Stimulated activated CD4-positive, alpha-beta T cell treated with anti-CD3 and anti-CD28 coated beads, Interleukin-1b, Interleukin-23, amount 100 ng/mL, for 48 hours (primary cell): ENCODE data around the gene KDM7A.
"Not testable (repeated sequence)": the region's sequence is repeated elsewhere in the genome, so short reads cannot be mapped to it uniquely, and the experiment has no call there.

Experiments
- DNase-seq: peaks from one replicate; pipeline ENCODE4 v3.0.0-alpha.2; 2020

KDM7A gene

GRCh38 chr7:140176811-140177702 is at the start of gene KDM7A:
KDM7A (minus strand) TSS chr7:140176983; CDS start chr7:140176937, 46 bp downstream.
- DNase-seq = peak; percentile 91

DNA sequence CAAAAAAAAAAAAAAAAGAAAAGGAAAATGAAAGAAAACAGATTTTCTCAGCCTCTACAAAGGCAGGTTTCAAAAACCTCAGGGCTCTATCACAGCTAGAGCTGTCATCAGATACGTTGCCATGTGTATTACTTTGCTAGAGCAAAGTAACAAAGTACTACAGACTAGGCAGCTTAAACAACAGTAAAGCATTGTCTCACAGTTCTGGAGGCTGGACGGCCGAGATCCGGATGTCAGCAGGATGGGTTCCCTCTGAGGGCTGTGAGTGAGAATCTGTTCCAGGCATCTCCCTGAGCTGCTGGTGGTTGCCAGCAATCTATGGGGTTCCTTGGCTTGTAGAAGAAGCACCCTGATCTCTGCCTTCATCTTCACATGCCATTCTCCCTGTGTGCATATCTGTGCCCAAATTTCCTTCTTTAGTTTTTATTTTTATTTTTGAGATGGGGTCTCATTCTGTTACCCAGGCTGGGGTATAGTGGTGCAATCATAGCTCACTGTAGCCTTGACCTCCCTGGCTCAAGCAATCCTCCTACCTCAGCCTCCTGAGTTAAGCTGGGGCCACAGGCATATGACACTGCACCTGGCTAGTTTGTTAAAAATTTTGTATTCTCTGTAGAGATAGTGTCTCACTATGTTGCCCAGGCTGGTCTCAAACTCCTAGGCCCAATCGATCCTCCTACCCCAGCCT is 48.9 kb upstream of the KDM7A start:
- DNase-seq = no peak

DNA sequence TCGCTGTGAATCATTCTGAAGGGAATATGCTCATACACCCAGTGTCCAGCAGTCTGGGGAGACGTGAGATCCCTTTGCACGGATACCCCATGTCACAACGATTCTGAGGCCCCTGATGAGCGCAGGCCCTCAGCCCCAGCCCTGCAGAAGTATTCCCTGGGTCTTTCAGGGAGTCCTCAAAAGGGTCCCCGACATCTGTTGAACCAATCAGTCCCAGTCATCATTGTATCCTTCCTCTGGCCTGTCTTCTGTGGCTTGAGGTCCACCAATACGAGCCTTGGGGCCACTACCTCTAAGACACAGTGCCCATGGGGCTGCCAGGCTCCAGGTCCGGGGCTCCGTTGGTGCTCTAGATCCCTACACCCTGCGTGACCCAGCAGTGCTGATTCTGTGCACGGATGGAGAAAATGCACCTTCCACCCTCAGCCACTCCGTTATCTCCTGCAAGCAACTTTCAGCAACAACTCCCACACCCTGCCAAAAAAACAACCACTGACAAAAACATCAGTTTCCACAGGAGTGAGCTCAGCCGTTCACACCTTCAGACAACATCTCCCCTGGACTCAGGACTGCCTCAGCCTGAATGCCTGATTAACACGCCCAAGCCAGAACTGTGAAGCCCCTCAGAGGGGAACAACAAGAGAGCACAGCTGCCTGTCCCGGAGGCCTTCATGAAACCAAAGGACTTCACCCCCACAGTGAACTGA is 46.9 kb upstream of the KDM7A start:
- peak; percentile 21 for DNase-seq

DNA sequence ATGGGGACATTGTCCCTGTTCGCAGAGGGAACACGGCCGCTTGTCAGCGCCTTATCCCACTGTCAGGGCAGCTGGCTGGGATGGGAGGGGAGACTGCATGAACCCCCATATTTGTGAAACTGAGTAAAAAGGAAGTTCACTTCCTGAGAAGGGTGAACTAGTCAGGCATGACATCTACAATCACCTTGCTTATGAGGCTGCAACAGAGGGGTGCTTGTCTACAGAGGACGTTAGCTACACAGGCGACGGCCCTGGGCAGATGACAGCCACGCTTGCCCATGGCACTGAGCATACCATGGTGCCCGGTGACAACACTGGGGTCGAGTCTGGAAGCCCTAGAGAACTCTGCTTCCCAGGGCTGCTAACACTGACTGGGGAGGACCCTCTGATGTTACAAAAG is 46.0 kb upstream of the KDM7A start:
- DNase-seq = no peak

GRCh38 chr7:140219672-140220524 is 43.1 kb upstream of the KDM7A start:
- no peak for DNase-seq

GRCh38 chr7:140218656-140219055 is 41.9 kb upstream of the KDM7A start:
- DNase-seq = no peak

DNA sequence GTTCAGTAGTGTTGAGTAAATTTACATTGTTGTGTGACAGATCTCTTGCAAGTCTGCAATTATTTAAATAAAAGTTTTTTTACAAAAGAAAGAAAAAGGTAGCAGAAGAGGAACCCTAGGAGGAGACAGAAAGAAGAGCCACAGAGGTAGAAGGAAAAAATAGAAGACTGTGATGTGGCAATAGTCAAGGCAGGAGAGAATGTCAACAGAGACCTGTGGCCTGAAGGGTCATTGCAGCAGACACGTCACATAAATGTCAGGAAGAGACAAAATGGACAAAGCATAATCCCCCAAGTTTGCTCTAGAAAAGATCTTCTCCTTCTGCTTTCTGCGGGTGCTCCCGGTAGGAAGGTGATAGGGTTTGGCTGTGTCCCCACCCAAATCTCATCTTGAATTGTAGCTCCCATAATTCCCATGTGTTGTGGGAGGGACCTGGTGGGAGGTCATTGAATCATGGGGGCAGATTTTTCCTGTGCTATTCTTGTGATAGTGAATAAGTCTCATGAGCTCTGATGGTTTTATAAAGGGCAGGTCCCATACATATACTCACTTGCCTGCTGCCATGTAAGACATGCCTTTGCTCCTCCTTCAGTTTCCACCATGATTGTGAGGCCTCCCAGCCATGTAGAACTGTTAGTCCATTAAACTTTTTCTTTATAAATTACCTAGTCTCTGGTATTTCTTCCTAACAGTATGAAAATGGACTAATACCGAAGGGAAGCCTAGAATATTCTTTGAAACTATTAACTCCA is 41.1 kb upstream of the KDM7A start:
- DNase-seq = no peak

- DNase-seq = no peak
Observed at GRCh38 chr7:140215281-140215680, 38.5 kb upstream of the KDM7A start.

GRCh38 chr7:140214075-140214684 is 37.4 kb upstream of the KDM7A start:
- peak; percentile 48 for DNase-seq

DNA sequence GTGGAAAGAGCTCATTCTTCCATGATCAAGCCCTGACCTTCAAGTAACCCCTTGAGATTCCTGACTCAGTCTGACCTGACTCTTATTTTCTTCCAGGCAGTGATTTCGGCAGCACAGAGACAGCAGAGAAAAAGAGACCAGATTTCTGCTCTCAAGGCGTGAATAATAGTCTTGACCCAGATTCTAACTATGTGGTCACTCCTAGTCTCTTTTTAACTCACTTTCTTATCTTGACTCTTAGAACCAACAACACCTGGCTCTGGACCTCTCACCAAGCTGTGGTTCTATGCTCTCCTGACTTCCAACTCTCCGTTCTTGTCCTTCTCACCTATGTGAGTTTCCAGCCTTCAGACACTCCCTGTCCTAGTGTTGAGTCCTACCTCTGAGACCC is 36.9 kb upstream of the KDM7A start:
- no peak for DNase-seq

GRCh38 chr7:140212100-140212881 is 35.5 kb upstream of the KDM7A start:
- peak; percentile 64 for DNase-seq

DNA sequence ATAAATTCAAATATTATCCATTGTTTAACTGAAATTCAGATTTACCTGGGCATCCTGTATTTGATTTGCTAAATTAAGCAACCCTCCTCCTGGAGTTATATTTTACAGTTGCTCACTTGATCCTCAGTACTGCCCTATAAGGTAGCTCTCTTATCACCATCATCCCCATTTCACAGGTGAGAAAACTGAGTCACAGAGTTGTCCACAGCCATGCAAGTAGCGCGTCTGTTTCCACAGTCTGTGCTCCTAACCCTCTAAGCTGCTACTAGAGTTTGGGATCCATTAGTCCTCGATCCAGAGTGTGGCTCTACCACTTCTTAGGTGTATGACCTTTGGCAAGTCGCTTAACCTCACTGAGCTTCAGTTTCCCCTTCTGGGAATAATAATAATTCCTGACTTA is 34.9 kb upstream of the KDM7A start:
- peak; percentile 27 for DNase-seq

DNA sequence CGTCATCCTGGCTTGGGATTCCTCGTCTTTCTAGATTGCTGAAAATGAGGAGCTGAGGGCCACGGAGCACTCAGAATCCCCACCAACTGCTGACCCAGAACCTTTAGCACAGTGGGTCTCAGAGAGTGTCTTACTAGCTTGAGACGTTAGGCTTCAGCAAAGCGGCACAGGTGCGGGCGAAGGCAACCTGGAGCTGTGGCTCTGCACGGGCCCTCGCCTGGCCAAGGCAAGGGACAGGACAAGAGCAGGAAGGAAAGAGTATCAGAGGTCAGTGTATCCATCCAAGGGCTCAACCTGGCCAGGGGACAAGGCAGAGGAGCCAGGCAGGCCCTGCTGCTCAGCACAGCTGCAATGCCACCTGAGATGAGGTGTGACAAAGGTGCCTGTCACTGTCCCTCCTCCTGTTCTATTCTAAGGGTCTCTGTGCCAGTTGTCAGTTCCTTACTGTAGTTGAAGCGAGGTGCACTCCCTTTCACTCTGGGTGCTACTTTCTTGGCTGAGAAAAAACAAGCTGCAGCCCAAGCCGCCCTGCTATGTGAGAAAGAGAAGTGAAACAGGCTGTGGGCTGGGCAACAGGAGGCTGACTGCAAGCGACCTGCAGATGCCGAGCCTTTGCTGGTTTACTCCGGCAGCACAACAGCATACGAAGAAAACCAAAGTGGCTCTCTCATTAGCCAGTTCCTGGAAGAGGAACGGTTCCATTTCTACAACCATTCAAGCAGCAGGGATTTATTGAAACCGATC is 33.3 kb upstream of the KDM7A start:
- peak; percentile 79 for DNase-seq

- DNase-seq = no peak
Observed at GRCh38 chr7:140206616-140207389, 30.0 kb upstream of the KDM7A start.

DNA sequence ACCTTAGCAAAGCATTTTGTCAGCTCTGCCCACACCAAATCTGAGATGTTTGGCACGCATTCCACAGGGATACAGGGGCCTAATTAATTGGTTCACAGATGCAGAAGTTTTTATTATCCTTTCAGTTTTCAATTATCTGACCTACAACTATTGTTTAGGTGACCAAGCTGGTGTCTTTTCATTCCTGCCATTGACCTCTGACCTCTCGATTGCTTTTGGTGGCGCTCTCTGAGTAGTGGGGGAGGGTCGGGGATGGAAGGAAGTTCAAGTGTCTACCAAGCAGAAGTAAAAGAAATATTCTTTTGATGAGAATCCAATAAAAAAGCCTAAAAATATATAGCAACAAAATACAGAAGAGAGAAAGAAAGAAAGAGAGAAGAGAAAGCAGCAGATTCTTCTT is 28.8 kb upstream of the KDM7A start:
- no peak for DNase-seq

GRCh38 chr7:140203556-140203955 is 26.8 kb upstream of the KDM7A start:
- DNase-seq = no peak

- not testable (repeated sequence) for DNase-seq
Observed at GRCh38 chr7:140202942-140203341, 26.2 kb upstream of the KDM7A start.

DNA sequence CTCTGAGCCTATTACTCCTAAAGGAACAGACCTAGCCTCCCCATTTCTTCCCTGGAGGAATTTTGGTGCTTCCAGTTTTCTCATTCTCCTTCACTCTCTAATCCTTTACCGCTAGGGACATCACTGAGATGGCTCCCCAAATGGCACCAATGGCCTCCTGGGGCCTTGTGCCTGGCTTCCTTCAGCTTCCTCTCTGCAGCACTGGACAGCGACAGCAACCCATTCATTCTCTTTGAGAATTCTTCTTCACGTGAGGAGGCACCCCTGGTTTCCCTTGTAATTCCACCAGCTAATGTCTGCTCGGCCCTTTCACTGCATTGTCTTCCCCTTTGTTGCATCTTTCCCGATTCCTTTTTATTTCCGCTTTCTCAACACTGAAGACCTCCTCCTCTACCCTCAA is 24.6 kb upstream of the KDM7A start:
- no peak for DNase-seq
